GM12878 (cell line): ENCODE measurements around the gene BTG2. TPM values are rescaled to one million over a fixed set of nuclear protein-coding genes. Genes with fewer than 3 reads are reported as not detected.

Experiments used
- ATF7 ChIP-seq: fragments of 450-650 bp; IDR thresholded peaks from 2 replicates; pipeline ENCODE4 v1.6.1; 2016; ENCODE audit warnings: low read depth, mild to moderate bottlenecking
- CBX5 ChIP-seq: sonication (generic); IDR thresholded peaks from 2 replicates; pipeline ENCODE4 v1.6.1; 2016; ENCODE audit warnings: low read depth, moderate library complexity, mild to moderate bottlenecking, inconsistent platforms
- CHD2 ChIP-seq: IDR thresholded peaks from 2 replicates; pipeline ENCODE4 v1.6.1; 2011; ENCODE audit warnings: low read depth, low read length, improper control_type of control experiment, borderline replicate concordance
- CTCF ChIP-seq, 3 experiments: IDR thresholded peaks in 2 of 3; conservative IDR thresholded peaks in 1 of 3; 2 replicates each; pipeline ENCODE4 v1.5.1; 2011; ENCODE audit warnings: low read depth in 3 of 3, low read length in 3 of 3, mild to moderate bottlenecking in 3 of 3, control low read depth in 2 of 3, moderate library complexity in 2 of 3, inconsistent platforms in 1 of 3, mixed read lengths in 1 of 3; ENCODE audit not compliant: control insufficient read depth in 2 of 3, insufficient read depth in 1 of 3; ENCODE audit errors: extremely low read depth in 1 of 3
- ELK1 ChIP-seq: IDR thresholded peaks from 2 replicates; pipeline ENCODE4 v1.6.1; 2012; ENCODE audit warnings: low read depth, low read length, improper control_type of control experiment
- FOS ChIP-seq: IDR thresholded peaks from 3 replicates; pipeline ENCODE4 v1.6.1; 2011; ENCODE audit warnings: borderline replicate concordance; ENCODE audit not compliant: insufficient read length; ENCODE audit errors: extremely low read depth
- HSF1 ChIP-seq: fragments of 150-350 bp; IDR thresholded peaks from 2 replicates; pipeline ENCODE4 v1.6.1; 2014; ENCODE audit warnings: mild to moderate bottlenecking, low read depth, low read length
- KAT2A ChIP-seq: conservative IDR thresholded peaks from 2 replicates; pipeline ENCODE4 v1.6.1; 2011; ENCODE audit warnings: low read depth, low read length; ENCODE audit not compliant: control insufficient read depth
- MEF2B ChIP-seq: fragments of 450-650 bp; IDR thresholded peaks from 2 replicates; pipeline ENCODE4 v1.6.1; 2018; ENCODE audit warnings: mild to moderate bottlenecking, moderate library complexity; ENCODE audit not compliant: partially characterized antibody, poor library complexity, severe bottlenecking
- NKRF ChIP-seq: fragments of 450-650 bp; conservative IDR thresholded peaks from 2 replicates; pipeline ENCODE4 v1.6.1; 2017; ENCODE audit warnings: mild to moderate bottlenecking, moderate library complexity
- PKNOX1 ChIP-seq: fragments of 450-650 bp; IDR thresholded peaks from 2 replicates; pipeline ENCODE4 v1.6.1; 2016; ENCODE audit warnings: mild to moderate bottlenecking
- POLR2A ChIP-seq: IDR thresholded peaks from 2 replicates; pipeline ENCODE4 v1.6.1; 2011; ENCODE audit warnings: low read depth, mild to moderate bottlenecking, low read length
- POLR2AphosphoS2 ChIP-seq: IDR thresholded peaks from 2 replicates; pipeline ENCODE4 v1.6.1; 2011; ENCODE audit warnings: low read depth, mild to moderate bottlenecking, low read length, improper control_type of control experiment, moderate library complexity
- RAD51 ChIP-seq: fragments of 450-650 bp; IDR thresholded peaks from 2 replicates; pipeline ENCODE4 v1.6.1; 2016; ENCODE audit warnings: moderate library complexity, mild to moderate bottlenecking, inconsistent platforms
- REST ChIP-seq: IDR thresholded peaks from 2 replicates; pipeline ENCODE4 v1.6.1; 2012; ENCODE audit warnings: mild to moderate bottlenecking, low read depth, low read length
- SMAD5 ChIP-seq: IDR thresholded peaks from 2 replicates; pipeline ENCODE4 v1.6.1; 2016; ENCODE audit warnings: antibody characterized with exemption, low read depth
- STAT3 ChIP-seq: IDR thresholded peaks from 2 replicates; pipeline ENCODE4 v1.6.1; 2011; ENCODE audit warnings: low read depth, low read length, improper control_type of control experiment
- ZBED1 ChIP-seq: IDR thresholded peaks from 2 replicates; pipeline ENCODE4 v1.6.1; 2016; ENCODE audit warnings: borderline replicate concordance
- polyA plus RNA-seq, 11 experiments: library from polyadenylated mRNA; depleted of rRNA in 4 of 11; unstranded in 6 of 11; stranded (reverse) in 5 of 11; fragments of >200 nt; fragmentation: Nextera tagmentation in 4 of 11; fragmentation: Illumina TruSeq in 1 of 11; extraction: Ambion mirVana in 4 of 11; extraction: Trizol in 1 of 11; gene quantifications; 1 replicate in 1 of 11; 2 replicates in 10 of 11; pipeline versions ENCODE4 v1.2.1 to v1.2.3, GENCODE V29; 2011 to 2016; ENCODE audit warnings: inconsistent platforms in 2 of 11, missing spikeins in 2 of 11, low read depth in 1 of 11
- total RNA-seq, 4 experiments: library from RNA; depleted of rRNA in 3 of 4; stranded (reverse); fragments of >200 nt in 3 of 4; fragmentation: Illumina TruSeq in 1 of 4; extraction: Trizol in 1 of 4; gene quantifications; 2 replicates each; pipeline versions ENCODE4 v1.2.1 to v1.2.3, GENCODE V29; 2013 to 2021

BTG2 gene
- total and polyA plus RNA-seq, 10 of the 15 experiments (the other 5 are each of a cell fraction or from before 2014, with no cell fraction given): 23.3 to 160 (median 98.1) TPM

GRCh38 chr1:203282720-203283542, 22.4 kb upstream of the BTG2 start (continued):
- no peak for TF ChIP-seq REST
- no peak for TF ChIP-seq RAD51
- TF ChIP-seq CTCF (IDR thresholded peaks at IDR 0.05 in 2 of 3, conservative IDR thresholded peaks at IDR 0.05 in 1 of 3; ENCODE audit: control insufficient read depth in 2 of 3, extremely low read depth in 1 of 3, insufficient read depth in 1 of 3, low read depth in 3 of 3, low read length in 3 of 3): no peak
- TF ChIP-seq POLR2AphosphoS2: no peak
- no peak for TF ChIP-seq CHD2
- TF ChIP-seq NKRF: no peak
- TF ChIP-seq ATF7: no peak
- TF ChIP-seq ZBED1: no peak
- no peak for TF ChIP-seq POLR2A
- TF ChIP-seq KAT2A: no peak
- TF ChIP-seq FOS: no peak
- TF ChIP-seq STAT3: no peak
- TF ChIP-seq CBX5: no peak
- no peak for TF ChIP-seq SMAD5
- TF ChIP-seq PKNOX1: peak; percentile 74
- no peak for TF ChIP-seq HSF1
- TF ChIP-seq ELK1: no peak
- TF ChIP-seq MEF2B: peak; percentile 91
